Thoracic aorta (tissue), 2 donors: ENCODE measurements around the gene PNMA8B. TPM values are rescaled to one million over a fixed set of nuclear protein-coding genes. Genes with fewer than 3 reads are reported as not detected.

ENCODE experiments used
- ATAC-seq: fragments of 150-250 bp; one replicate; pipeline ENCODE4 v1.8.0; 2017; ENCODE audit warnings: low read depth; ENCODE audit not compliant: insufficient number of reproducible peaks, low FRiP score
- DNase-seq: peaks from one replicate; pipeline ENCODE4 v3.0.0-alpha.2; 2020; ENCODE audit warnings: low spot score
- H3K27ac ChIP-seq, 2 donors: fragments of 200-600 bp; sonication (generic); 1 replicate in 1 of 2; 2 replicates in 1 of 2; pipeline ENCODE4 v1.5.1; 2016; ENCODE audit warnings: mild to moderate bottlenecking in 2 of 2, moderate library complexity in 2 of 2
- H3K27me3 ChIP-seq: fragments of 200-600 bp; sonication (generic); replicated peaks from 2 replicates; pipeline ENCODE4 v1.6.0; 2016; ENCODE audit warnings: mild to moderate bottlenecking; ENCODE audit not compliant: insufficient read depth
- H3K36me3 ChIP-seq: fragments of 200-600 bp; sonication (generic); one replicate; pipeline ENCODE4 v1.5.1; 2016
- H3K4me1 ChIP-seq, 2 donors: fragments of 200-600 bp; sonication (generic); 1 replicate in 1 of 2; 2 replicates in 1 of 2; pipeline versions ENCODE4 v1.5.1 to v1.6.0; 2016; ENCODE audit warnings: low read depth in 2 of 2, mild to moderate bottlenecking in 1 of 2; ENCODE audit not compliant: control insufficient read depth in 1 of 2
- H3K4me3 ChIP-seq: fragments of 200-600 bp; sonication (generic); 2 replicates; pipeline ENCODE4 v1.5.1; 2016; ENCODE audit warnings: mild to moderate bottlenecking
- H3K9me3 ChIP-seq: fragments of 200-600 bp; sonication (generic); 2 replicates; pipeline ENCODE4 v1.5.1; 2016
- total RNA-seq, 2 donors: library from RNA; depleted of rRNA; stranded (reverse); fragments of >200 nt; gene quantifications; one replicate each; pipeline versions ENCODE4 v1.1.0 to v1.2.3, GENCODE V29; 2016
- TF ChIP-seq, protein P1 (sequence below): fragments of 200-600 bp; sonication (generic); IDR thresholded peaks from one replicate; pipeline ENCODE4 v1.5.1; 2019; ENCODE audit warnings: antibody characterized with exemption

Gene PNMA8B
- total RNA-seq, 2 donors from 2014 or later, result 4.4 to 4.9 TPM

DNA sequence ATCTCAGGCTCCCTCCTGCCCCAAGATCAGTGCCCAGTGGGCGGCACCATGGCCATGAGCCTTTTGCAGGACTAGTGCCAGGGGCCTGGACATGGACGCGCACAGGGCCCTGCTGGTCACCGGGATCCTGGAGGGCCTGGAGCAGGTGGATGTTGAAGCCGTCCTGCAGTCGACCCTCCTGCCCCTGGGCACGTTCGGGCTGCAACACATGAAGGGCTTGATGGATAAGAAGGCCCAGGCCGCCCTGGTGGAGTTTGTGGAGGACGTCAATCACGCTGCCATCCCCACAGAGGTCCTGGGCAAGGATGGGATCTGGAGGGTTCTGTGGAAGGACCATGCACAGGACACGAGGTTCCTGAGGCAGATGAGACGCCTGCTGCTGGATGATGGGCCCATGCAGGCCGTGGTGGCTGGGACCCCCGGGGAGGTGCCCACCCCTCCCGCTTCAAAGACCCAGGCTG lies 38.0 kb upstream of the PNMA8B start:
- Histone ChIP-seq H3K27ac (no peak overlapping the region), H3K27me3 (no peaks in the 10 kb centered on the region), H3K9me3 (no peaks in the 10 kb centered on the region), H3K36me3 (no peaks in the 10 kb centered on the region), H3K4me3 (no peak overlapping the region), H3K4me1 (peaks cover 0 to 3% of the 10 kb centered on the region in 2 donors)
- TF ChIP-seq, protein P1, sequence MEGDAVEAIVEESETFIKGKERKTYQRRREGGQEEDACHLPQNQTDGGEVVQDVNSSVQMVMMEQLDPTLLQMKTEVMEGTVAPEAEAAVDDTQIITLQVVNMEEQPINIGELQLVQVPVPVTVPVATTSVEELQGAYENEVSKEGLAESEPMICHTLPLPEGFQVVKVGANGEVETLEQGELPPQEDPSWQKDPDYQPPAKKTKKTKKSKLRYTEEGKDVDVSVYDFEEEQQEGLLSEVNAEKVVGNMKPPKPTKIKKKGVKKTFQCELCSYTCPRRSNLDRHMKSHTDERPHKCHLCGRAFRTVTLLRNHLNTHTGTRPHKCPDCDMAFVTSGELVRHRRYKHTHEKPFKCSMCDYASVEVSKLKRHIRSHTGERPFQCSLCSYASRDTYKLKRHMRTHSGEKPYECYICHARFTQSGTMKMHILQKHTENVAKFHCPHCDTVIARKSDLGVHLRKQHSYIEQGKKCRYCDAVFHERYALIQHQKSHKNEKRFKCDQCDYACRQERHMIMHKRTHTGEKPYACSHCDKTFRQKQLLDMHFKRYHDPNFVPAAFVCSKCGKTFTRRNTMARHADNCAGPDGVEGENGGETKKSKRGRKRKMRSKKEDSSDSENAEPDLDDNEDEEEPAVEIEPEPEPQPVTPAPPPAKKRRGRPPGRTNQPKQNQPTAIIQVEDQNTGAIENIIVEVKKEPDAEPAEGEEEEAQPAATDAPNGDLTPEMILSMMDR, result no peak
- no peak for DNase-seq
- ATAC-seq, result no peak

DNA sequence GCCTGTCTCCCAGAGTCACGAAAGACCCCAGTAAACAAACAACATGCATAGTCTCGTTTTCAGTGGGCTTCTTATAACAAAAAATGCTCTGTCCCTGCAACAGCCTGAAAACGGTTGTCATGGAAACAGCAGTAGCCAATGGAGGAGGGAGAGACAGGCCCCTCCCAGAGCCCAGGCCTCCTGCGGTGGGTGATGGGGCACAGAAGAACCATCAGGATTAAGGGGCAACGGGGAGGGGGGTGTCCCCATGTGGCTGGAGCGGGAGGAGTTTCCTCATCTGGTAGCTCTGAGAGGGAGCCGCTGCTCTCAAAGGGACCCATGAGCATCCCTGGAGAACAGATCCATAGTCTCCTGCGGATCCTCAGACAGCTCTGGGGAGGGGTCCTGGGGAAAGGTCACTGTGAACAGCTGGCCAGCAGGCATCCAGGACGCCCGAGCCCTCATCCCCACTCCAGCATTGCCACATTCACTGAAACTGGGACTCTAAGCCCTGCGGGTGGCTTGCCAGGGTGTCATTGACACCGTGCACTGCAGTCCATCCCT lies 37.5 kb upstream of the PNMA8B start:
- H3K27me3 ChIP-seq, result no peaks in the 10 kb centered on the region
- no peak overlapping the region for H3K4me3 ChIP-seq
- DNase-seq, result no peak
- no peak for ATAC-seq
- TF ChIP-seq, protein P1, result no peak
- peaks cover 0 to 3% of the 10 kb centered on the region in 2 donors for H3K4me1 ChIP-seq
- no peaks in the 10 kb centered on the region for H3K36me3 ChIP-seq
- H3K27ac ChIP-seq, result no peak overlapping the region
- no peaks in the 10 kb centered on the region for H3K9me3 ChIP-seq

DNA sequence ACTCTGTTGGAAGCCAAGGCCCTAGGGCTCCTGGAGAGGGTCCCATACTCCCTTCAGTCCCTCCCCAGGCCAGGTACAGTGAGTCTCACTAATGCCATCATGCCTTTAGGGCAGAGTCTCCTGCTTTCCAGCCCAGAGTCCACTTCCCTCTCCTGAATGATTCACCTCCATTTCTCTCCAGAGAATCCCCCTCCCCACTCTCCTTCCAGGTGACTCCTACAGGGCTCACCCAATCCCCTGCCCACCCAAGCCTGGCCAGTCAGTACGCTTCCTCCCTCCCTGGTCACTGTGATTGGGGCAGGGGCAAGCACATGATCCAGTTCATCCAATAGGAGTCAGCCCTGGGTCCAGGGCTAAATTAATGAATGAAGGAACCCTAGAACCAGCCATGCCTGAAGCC lies 35.0 kb upstream of the PNMA8B start:
- H3K4me1 ChIP-seq, result peaks cover 0 to 3% of the 10 kb centered on the region in 2 donors
- no peaks in the 10 kb centered on the region for H3K27me3 ChIP-seq
- no peak overlapping the region for H3K27ac ChIP-seq
- H3K9me3 ChIP-seq, result no peaks in the 10 kb centered on the region
- H3K4me3 ChIP-seq, result no peak overlapping the region
- ATAC-seq, result no peak
- H3K36me3 ChIP-seq, result no peaks in the 10 kb centered on the region
- DNase-seq, result no peak
- TF ChIP-seq, protein P1, result no peak

DNA sequence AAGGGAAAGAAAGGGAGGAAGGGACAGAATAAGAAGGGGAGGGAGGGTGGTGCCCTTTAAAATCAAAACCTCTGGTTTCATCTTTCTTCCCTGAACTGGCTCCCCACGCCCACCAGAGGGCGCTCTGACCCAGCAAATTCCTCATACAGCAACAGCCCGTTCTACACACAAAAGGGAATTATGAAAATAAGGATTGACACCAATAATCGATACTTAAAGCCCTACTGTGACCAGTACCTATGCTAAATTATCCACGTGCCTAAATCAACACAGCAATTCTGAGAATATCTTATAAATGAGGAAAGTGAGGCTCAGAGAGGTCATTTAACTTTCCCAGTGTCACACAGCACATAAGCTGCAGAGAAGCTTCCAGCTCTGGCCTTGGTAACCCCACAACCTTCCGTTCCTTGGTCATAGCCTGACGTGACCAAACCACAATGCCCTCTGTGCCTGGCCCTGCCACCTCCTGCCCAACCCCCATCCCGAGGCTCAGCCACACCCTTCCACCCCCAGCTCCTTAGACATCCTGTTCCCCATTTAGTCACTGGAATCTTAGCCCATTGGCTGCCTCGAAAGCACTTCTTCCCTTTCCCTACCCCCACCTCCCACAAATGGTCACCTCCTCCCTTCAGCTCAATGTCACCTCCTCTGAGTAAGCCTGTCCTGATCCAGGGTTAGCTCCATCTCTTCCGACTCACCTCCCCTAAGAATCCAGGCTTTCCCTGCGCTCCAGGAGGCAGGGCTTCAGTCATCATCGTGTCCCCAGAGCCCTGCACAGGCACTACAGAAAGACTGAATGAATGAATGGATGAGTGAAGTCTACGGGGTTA lies 34.2 kb upstream of the PNMA8B start:
- H3K27ac ChIP-seq, result no peak overlapping the region
- H3K27me3 ChIP-seq, result no peaks in the 10 kb centered on the region
- H3K9me3 ChIP-seq, result no peaks in the 10 kb centered on the region
- ATAC-seq (peak; percentile 50), DNase-seq (no peak)
- H3K4me3 ChIP-seq, result no peak overlapping the region
- H3K36me3 ChIP-seq, result no peaks in the 10 kb centered on the region
- peaks cover 0 to 3% of the 10 kb centered on the region in 2 donors for H3K4me1 ChIP-seq
- TF ChIP-seq, protein P1, result peak; percentile 93
